ENCODE measurements around the gene VN1R2. TPM values are rescaled to one million over a fixed set of nuclear protein-coding genes. Genes with fewer than 3 reads are reported as not detected.

VN1R2 gene, protein sequence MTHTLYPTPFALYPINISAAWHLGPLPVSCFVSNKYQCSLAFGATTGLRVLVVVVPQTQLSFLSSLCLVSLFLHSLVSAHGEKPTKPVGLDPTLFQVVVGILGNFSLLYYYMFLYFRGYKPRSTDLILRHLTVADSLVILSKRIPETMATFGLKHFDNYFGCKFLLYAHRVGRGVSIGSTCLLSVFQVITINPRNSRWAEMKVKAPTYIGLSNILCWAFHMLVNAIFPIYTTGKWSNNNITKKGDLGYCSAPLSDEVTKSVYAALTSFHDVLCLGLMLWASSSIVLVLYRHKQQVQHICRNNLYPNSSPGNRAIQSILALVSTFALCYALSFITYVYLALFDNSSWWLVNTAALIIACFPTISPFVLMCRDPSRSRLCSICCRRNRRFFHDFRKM
- total RNA-seq, result not detected in 2 replicates

DNA sequence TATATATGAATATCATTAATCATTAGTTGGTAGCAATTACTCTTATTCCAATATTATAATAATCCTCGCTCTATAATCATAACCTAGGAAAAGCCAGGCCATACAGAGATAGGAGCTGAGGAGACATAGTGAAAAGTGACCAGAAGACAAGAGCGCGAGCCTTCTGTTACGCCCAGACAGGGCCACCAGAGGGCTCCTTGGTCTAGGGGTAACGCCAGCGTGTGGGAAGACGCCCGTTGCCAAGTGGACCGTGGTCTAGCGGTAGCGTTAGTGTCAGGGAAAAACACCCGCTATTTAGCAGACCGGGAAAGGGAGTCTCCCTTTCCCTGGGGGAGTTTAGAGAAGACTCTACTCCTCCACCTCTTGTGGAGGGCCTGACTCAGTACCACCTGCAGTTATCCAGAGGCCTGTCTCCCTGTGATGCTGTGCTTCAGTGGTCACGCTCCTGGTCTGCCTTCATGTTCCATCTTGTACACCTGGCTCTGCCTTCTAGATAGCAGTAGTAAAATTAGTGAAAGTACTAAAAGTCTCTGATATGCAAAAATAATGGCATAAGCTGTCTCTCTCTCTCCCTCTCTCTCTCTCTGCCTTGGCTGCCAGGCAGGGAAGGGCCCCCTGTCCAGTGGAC is at the start of gene VN1R2:
Gene VN1R2, plus strand, starts transcription at position 578 of the 628 bp plus-strand sequence. CDS start 84 bp downstream, outside the sequence.

GRCh38 chr19:53254411-53255341 is 3.4 kb upstream of the VN1R2 start, which contains the start of gene ZNF677:
TSS of gene ZNF677 (minus strand) at chr19:53254873. CDS start at chr19:53251550, 3,323 bp downstream.

GRCh38 chr19:53267623-53268022 is 9.5 kb downstream of the VN1R2 start, which contains the start of gene VN1R4:
TSS of gene VN1R4 (minus strand) at chr19:53267723. CDS start at chr19:53267665, 58 bp downstream.

Other genes with a start within 250 kb of the VN1R2 start
- not detected in 2 replicates for gene ERVV-1, start 244.4 kb upstream of the VN1R2 start, total RNA-seq
- gene ERVV-2, start 213.6 kb upstream of the VN1R2 start, total RNA-seq, result not detected in 2 replicates
- 7.3 and 12.7 TPM in 2 replicates for gene ZNF160, start 154.9 kb upstream of the VN1R2 start, total RNA-seq
- 0.84 and 2.3 TPM in 2 replicates for gene ZNF415, start 125.4 kb upstream of the VN1R2 start, total RNA-seq
- gene ZNF347, start 99.2 kb upstream of the VN1R2 start, total RNA-seq, result 1.3 and 1.7 TPM in 2 replicates
- 0.85 and 4.6 TPM in 2 replicates for gene ZNF665, start 64.9 kb upstream of the VN1R2 start, total RNA-seq
- gene ZNF677, start 3.4 kb upstream of the VN1R2 start, total RNA-seq, result 3.9 and 7.7 TPM in 2 replicates
- gene VN1R4, start 9.4 kb downstream of the VN1R2 start, total RNA-seq, result not detected in 2 replicates
- gene ZNF845, start 75.5 kb downstream of the VN1R2 start, total RNA-seq, result 3.3 and 4.4 TPM in 2 replicates
- gene ZNF525, start 107.4 kb downstream of the VN1R2 start, total RNA-seq, result 3.7 and 4.8 TPM in 2 replicates
- gene ZNF765, start 136.9 kb downstream of the VN1R2 start, total RNA-seq, result 3.5 and 5.1 TPM in 2 replicates
- 7.2 and 7.3 TPM in 2 replicates for gene ZNF761, start 173.7 kb downstream of the VN1R2 start, total RNA-seq
- 1.3 and 3.1 TPM in 2 replicates for gene ZNF813, start 209.4 kb downstream of the VN1R2 start, total RNA-seq

Measured in airway epithelial cell (primary cell).